HG03457 (cell line): ENCODE data around the gene EFHC1.

Experiments used
- ATAC-seq: cut with Tn5 transposase; IDR thresholded peaks from one replicate; pipeline ENCODE4 v1.9.1; 2021; ENCODE audit warnings: moderate number of reproducible peaks; ENCODE audit not compliant: unreplicated experiment

Gene EFHC1

DNA sequence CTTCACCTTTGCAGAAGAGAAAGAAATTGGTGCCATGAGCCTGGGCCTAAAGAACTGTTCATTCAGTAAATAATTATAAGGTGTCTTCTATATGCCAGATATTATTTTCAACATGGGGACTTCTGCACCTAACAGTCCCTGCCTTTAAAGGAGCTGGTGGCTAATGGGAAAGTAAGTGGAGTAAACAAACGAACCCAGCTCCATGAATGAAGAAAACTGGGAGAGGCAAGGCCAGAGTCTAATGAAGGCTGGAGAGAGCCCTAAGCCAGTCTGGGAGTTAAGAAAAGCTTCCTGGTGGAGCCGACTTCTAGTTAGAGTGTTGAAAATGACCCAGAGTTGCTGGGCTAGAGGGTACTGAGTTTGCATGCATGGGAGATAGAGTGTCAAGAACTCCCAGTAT is 24.2 kb upstream of the EFHC1 start:
- no peak for ATAC-seq

DNA sequence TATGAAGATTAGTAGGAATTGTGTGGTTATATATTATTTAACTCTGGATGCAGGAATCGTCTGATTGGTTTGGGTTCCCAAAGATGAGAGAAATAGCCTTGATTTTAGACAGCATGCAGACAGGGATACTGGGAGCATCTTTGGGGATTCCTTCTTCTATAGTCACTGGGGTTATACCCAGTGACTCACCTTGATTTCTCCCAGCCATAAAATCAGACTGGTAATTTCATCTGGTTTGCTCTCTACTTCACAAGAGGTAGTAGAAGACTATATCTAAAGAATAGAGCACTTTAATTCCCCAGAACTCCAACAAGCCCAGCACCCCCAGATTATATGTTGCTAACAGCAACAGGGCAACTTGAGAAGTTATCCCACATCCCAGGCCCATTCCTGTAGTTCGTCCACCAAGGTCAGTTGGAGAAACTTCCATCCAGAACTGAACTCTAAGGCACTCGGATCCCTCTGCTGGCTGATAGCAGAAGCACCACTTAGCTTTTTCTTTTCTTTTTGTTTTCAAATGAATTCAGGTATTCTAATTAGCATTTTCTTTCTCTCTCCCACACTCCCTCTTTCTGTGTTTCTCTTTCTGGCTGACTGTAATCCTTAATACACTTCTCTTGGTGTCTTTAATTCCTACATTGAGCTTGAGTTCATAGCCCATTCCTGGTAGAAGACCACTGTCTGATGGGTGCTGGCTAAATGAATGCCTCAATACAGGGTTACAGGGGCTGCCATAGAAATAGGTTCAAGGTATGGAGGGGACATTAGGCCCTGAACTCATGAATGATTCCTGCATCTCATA is 20.4 kb upstream of the EFHC1 start:
- ATAC-seq: no peak

GRCh38 chr6:52400313-52401041 is 19.7 kb upstream of the EFHC1 start:
- ATAC-seq: no peak

GRCh38 chr6:52403086-52403485 is 17.1 kb upstream of the EFHC1 start:
- ATAC-seq: no peak

DNA sequence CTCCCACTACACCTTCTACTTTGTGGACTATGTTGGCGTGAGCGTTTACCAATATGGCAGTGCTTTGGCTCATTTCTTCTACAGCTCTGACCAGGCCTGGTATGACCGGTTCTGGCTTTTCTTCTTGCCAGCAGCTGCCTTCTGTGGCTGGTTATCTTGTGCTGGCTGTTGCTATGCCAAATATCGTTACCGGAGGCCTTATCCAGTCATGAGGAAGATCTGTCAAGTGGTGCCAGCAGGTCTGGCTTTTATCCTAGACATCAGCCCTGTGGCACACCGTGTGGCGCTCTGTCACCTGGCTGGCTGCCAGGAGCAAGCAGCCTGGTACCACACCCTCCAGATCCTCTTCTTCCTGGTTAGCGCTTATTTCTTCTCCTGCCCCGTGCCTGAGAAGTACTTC is 16.5 kb upstream of the EFHC1 start:
- ATAC-seq: no peak

GRCh38 chr6:52405243-52405642 is 14.9 kb upstream of the EFHC1 start:
- ATAC-seq: no peak

GRCh38 chr6:52407467-52407866 is 12.7 kb upstream of the EFHC1 start:
- ATAC-seq: peak; percentile 72

GRCh38 chr6:52409499-52409898 is 10.6 kb upstream of the EFHC1 start:
- ATAC-seq: no peak

DNA sequence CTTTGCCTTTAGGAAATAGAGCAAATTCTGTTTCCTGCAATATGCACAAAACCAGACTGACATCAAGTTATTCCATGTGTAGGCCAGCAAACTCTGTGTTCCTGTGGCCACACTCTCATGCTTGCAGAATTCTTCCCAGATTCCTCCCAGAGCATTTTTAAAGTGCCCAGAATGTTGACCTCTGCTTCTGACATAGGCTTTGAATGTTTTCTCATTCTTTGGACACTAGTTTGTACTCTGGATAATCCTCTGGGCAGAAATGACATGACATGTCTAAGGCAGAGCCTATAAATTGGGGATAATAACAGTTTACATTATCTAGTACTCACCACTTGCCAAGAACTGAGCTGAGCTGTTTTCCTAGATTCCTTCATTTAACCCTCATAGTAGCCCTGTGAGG is 9.2 kb upstream of the EFHC1 start:
- ATAC-seq: no peak

DNA sequence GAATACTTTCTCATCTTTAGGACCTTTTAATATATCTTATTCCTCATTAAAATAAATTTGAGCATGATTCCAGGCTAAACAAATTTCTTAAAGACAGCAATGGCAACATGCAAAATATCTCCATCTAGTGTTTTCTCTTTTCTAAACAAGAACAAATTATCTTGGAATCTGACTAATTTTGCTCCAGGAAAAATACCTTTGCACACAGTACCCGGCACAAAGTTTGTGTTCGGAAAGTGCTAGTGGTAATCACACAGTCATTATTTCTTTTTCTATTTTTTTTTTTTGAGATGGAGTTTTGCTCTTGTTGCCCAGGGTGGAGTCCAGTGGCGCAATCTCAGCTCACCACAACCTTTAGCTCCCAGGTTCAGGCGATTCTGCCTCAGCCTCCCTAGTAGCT is 8.2 kb upstream of the EFHC1 start:
- no peak for ATAC-seq

DNA sequence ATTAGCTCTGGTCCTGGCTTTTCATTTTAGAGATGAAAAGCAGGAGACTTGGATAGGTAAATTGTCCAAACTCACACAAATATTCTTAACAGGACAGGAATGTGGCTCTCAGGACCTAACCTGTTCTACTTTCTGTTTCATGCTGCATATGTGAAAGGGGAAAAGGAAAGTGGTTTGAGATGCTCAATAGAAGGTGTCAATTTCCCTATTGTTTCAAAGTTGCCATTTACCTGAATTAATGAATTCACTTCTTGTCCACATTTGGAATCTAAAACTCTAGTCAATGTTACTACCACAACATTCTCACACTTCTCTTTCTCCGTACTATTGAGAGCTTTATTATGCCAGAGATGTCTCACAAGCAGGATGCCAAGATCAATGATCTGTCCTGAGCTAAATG is 4.8 kb upstream of the EFHC1 start:
- no peak for ATAC-seq

DNA sequence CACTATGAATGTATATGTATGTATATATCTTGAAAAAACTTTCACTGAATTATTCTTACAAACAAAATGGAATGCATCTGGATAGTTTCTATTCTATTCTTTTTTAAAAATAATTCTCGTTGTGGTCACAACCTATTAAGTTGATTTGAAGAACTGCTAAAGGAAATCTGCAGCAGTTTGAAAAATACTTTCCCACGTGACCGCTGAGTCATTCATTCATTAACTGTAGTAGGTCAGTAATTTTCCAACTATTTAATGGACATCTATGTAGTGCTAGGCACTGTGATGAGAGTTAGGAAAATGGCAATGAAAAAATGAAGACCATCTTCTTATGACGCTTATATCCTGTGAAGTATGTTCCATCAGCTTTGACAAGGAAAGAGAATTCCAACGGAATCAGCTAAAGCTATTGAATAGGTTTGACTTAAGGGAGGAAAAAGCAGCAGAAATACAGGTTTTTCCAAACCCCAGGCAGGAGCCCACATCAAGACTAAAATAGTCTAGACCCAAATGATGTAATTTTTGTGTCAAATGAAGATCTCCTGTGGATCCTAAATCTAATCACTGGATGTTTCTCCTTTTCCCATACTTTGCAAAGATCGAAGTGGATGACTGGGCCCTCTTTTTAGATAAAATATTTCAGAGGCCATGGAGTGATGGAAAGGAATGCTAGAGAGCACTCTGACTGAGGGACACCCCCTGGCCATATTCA is 4.1 kb upstream of the EFHC1 start:
- no peak for ATAC-seq

DNA sequence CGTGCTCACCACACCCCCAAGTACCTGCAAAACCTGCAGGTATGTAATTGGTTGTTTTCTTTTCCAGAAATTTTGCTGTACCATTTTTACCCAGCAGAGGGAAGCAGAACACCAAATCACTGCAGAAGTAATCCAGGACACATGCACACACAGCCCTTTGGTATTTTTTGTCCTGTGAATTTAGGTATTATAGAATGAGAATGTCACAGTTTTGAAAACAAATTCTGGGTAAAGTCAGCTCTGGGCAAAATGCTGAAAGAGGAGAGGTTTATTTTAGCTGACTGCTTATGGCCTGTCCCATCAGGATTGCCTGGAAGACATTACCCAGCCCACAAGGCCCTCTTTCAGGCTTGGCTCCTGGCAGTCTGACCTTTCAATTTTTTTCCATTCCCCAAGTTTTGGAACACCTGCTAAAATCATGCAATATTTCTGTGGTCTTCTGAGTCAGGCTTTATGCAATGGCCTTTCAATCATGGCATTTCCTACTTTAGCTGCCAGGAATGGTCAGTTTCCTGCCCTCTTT is 3.5 kb upstream of the EFHC1 start:
- ATAC-seq: no peak

- ATAC-seq: no peak
Measured at GRCh38 chr6:52417675-52418111, 2.4 kb upstream of the EFHC1 start.

DNA sequence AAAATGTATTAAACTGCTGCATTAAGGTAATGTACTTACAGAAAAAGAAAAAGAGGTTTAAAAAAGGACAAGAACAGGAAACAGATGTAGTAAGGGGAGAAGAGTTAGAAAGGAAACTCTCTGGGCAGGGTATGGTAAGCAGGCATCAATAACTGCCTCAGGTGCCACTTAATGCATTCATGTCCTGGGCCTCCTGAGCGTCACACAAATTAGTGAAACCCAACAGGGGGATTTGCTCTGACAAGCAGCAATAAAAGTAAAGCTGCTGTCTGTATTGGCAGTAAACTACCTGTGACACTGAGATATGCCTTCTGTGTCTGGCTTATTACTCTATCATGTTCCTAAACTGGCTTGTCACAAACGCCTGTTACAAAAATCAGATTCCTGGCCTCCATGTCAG is 1.5 kb upstream of the EFHC1 start:
- ATAC-seq: no peak

- ATAC-seq: no peak
Measured at GRCh38 chr6:52420668-52421358, 671 bp downstream of the EFHC1 start.

DNA sequence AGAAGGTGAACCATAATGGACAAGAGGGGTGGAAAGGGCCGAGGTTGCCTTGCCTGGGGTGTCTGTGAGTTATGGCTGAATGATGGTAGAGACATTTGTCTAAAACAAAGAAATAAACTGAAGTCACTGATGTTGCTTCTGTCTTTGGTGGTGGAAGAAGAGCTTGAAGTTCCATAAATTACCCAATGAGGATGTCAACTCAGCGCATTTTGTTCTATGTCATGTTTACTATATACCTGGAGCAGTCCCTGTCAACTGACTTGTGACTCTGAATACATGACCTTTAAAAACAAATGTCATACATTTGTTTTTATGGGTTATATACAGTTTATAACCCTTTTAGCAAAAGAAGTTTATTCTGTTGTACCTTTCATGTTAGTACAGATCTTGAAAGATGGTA is 2.0 kb downstream of the EFHC1 start:
- ATAC-seq: no peak

DNA sequence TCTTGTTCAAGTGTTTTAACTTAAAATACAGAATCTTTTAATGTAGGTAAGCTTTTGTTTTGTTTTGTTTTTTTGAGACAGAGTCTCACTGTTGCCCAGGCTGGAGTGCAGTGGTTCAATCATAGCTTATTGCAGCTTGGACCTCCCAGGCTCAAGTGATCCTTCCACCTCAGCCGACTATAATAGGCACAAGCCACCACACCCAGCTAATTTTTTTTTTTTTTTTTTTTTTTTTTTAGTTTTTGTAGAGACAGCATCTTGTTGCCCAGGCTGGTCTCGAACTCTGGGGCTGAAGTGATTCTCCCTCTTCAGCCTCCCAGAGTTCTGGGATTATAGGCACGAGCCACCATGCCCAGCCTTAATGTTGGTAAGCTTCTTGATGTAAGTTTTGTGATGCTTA is 3.3 kb downstream of the EFHC1 start:
- ATAC-seq: no peak

- ATAC-seq: no peak
Measured at GRCh38 chr6:52423971-52424381, 3.8 kb downstream of the EFHC1 start.

DNA sequence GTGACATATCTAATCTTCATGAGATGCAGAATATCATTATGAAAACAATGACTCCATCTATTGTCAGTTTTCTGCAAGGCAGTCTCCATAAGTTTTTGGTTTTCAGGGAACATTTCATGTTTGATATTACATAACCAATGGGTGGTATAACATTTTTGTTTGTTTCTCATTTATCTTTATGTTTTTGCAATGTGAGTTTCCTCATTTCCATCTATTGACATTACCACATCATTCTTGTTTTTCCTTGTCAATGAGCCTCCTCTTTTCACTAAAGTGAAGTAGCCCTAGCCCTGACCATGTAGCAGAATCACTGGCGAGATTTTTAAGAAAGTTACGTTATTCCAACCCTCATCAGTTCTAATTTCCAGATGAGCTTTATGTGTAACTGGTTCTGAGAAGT is 4.4 kb downstream of the EFHC1 start:
- no peak for ATAC-seq

GRCh38 chr6:52426667-52427066 is 6.5 kb downstream of the EFHC1 start:
- ATAC-seq: no peak
